ENCODE measurements around the gene KIF2C.

GRCh38 chr1:44733784-44734183 lies 5.9 kb upstream of the KIF2C start:
- no peak for TF ChIP-seq RCOR1 (IDR thresholded peaks at IDR 0.05; ENCODE audit: low read depth, low read length)
- TF ChIP-seq EHF (CRISPR knock-in tag; IDR thresholded peaks at IDR 0.05) = no peak
- TF ChIP-seq, protein P1, sequence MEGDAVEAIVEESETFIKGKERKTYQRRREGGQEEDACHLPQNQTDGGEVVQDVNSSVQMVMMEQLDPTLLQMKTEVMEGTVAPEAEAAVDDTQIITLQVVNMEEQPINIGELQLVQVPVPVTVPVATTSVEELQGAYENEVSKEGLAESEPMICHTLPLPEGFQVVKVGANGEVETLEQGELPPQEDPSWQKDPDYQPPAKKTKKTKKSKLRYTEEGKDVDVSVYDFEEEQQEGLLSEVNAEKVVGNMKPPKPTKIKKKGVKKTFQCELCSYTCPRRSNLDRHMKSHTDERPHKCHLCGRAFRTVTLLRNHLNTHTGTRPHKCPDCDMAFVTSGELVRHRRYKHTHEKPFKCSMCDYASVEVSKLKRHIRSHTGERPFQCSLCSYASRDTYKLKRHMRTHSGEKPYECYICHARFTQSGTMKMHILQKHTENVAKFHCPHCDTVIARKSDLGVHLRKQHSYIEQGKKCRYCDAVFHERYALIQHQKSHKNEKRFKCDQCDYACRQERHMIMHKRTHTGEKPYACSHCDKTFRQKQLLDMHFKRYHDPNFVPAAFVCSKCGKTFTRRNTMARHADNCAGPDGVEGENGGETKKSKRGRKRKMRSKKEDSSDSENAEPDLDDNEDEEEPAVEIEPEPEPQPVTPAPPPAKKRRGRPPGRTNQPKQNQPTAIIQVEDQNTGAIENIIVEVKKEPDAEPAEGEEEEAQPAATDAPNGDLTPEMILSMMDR (IDR thresholded peaks at IDR 0.05) = no peak
- TF ChIP-seq NPAS2 (CRISPR knock-in tag; IDR thresholded peaks at IDR 0.05; ENCODE audit: borderline replicate concordance) = no peak
- TF ChIP-seq FOSL2 (IDR thresholded peaks at IDR 0.05) = no peak
- TF ChIP-seq FOSL2 (CRISPR knock-in tag; IDR thresholded peaks at IDR 0.05) = no peak
- no peak for TF ChIP-seq POLR2A (IDR thresholded peaks at IDR 0.05; ENCODE audit: low read length)
- no peak for TF ChIP-seq ATOH8 (CRISPR knock-in tag; IDR thresholded peaks at IDR 0.05; ENCODE audit: low read depth)
- TF ChIP-seq NR3C1 (IDR thresholded peaks at IDR 0.05) = no peak
- TF ChIP-seq USF2 (IDR thresholded peaks at IDR 0.05) = no peak
- TF ChIP-seq CHD4 (IDR thresholded peaks at IDR 0.05; ENCODE audit: borderline replicate concordance) = no peak
